Spleen (tissue), 7 donors: ENCODE results near the gene GUK1.

Experiments used
- POLR2A ChIP-seq, 3 donors: fragments of 450-650 bp; IDR thresholded peaks; one replicate each; pipeline ENCODE4 v1.5.1; 2017; ENCODE audit warnings: antibody characterized with exemption in 3 of 3, mild to moderate bottlenecking in 1 of 3
- TF ChIP-seq, protein P1 (sequence below), 11 experiments: fragments of 200-600 bp in 7 of 11; fragments of 450-650 bp in 4 of 11; sonication (generic) in 4 of 11; IDR thresholded peaks in 8 of 11; conservative IDR thresholded peaks in 3 of 11; 1 replicate in 7 of 11; 2 replicates in 4 of 11; pipeline versions ENCODE4 v1.4.0 to v1.8.0; 2016 to 2021; ENCODE audit warnings: antibody characterized with exemption in 11 of 11, inconsistent platforms in 4 of 11, mild to moderate bottlenecking in 1 of 11
- donor health status: DM: no; HTN: no; CAD: no; lungs with moderate emphysema.
- donor health status: DM: no; HTN: no; CAD: no.
- donor health status: DM: no; HTN: no; CAD: no.

DNA sequence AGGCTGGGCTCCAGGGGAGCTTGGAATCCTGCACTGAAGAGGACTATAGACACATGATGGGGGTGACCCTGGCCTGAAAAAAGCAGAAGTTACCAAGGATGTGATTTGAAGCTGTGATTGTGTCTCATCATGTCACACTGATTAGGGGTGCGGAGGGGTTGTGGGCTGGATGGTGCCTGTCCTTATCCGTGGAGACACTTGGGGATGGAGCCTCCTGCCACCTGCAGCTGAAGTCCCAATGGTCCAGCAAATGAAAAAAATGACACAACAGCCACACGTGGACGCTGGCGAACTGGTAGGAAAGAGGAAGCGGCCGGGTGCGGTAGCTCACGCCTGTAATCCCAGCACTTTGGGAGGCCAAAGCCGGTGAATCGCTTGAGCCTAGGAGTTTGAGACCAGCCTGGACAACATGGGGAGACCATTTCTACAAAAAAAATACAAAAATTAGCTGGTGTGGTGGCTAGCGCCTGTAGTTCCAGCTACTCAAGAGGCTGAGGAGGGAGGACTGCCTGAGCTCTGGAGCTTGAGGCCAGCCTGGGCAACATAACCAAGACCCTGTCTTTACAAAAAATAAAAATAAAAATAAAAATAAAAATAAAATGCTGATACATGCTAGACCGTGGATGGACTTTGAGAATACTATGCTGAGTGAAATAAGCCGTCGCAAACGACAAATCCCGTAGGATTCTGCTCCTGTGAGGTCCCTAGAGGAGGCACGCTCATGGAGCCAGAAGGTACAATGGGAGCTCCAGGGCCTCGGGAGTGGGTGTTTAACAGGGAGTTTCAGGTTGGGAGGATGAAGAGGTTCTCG is 24.7 kb downstream of the GUK1 start:
- TF ChIP-seq, protein P1, sequence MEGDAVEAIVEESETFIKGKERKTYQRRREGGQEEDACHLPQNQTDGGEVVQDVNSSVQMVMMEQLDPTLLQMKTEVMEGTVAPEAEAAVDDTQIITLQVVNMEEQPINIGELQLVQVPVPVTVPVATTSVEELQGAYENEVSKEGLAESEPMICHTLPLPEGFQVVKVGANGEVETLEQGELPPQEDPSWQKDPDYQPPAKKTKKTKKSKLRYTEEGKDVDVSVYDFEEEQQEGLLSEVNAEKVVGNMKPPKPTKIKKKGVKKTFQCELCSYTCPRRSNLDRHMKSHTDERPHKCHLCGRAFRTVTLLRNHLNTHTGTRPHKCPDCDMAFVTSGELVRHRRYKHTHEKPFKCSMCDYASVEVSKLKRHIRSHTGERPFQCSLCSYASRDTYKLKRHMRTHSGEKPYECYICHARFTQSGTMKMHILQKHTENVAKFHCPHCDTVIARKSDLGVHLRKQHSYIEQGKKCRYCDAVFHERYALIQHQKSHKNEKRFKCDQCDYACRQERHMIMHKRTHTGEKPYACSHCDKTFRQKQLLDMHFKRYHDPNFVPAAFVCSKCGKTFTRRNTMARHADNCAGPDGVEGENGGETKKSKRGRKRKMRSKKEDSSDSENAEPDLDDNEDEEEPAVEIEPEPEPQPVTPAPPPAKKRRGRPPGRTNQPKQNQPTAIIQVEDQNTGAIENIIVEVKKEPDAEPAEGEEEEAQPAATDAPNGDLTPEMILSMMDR (IDR thresholded peaks at IDR 0.05 in 8 of 11, conservative IDR thresholded peaks at IDR 0.05 in 3 of 11) = no peak
- TF ChIP-seq POLR2A (IDR thresholded peaks at IDR 0.05) = no peak
